ENCODE measurements around the gene COBL. TPM values are rescaled to one million over a fixed set of nuclear protein-coding genes. Genes with fewer than 3 reads are reported as not detected.

Gene COBL
- total RNA-seq, 1 experiment from 2014 or later, result 52.3 TPM

GRCh38 chr7:51055039-51055840, 261.4 kb downstream of the COBL start:
- no peak overlapping the region for H3K4me3 Mint-ChIP-seq

More at GRCh38 chr7:51055039-51055840, 261.4 kb downstream of the COBL start:
- H4K91ac ChIP-seq (ENCODE audit: insufficient read length, low read depth, low read length), result no peak overlapping the region
- H4K5ac ChIP-seq (ENCODE audit: insufficient read length, low read depth, low read length), result no peak overlapping the region
- H3K14ac ChIP-seq (ENCODE audit: insufficient read depth, low read length), result no peak overlapping the region
- no peaks in the 10 kb centered on the region for H3K4me1 ChIP-seq (ENCODE audit: insufficient read depth, low read length)
- H3K4me2 ChIP-seq (ENCODE audit: insufficient read depth, insufficient read length, low read length), result no peak overlapping the region
- Mint-ChIP-seq H3K36me3 (ENCODE audit: insufficient read depth in 1 of 3, low read depth in 3 of 3) (peaks cover 0 to 4% (median under 1%) of the 10 kb centered on the region in 3 experiments; a peak in 1 of 7 replicates), H3K9me3 (no peaks in the 10 kb centered on the region), H3K27me3 (ENCODE audit: low read depth) (no peaks in the 10 kb centered on the region), H3K4me1 (peaks cover 0 to 3% of the 10 kb centered on the region in 2 experiments; a peak in 1 of 4 replicates), H3K27ac (peak overlapping the region in 1 of 3 experiments; percentile 30; a peak in 2 of 7 replicates)
- no peaks in the 10 kb centered on the region for H4K20me1 ChIP-seq (ENCODE audit: control insufficient read depth, insufficient read depth, insufficient read length)
- no peak overlapping the region for H3K23ac ChIP-seq (ENCODE audit: insufficient read length, low read depth, low read length)
- no peak overlapping the region for H3K18ac ChIP-seq (ENCODE audit: insufficient read length, low read depth, low read length)
- no peak for TF ChIP-seq CTCF (conservative IDR thresholded peaks at IDR 0.05)
- no peak overlapping the region for H2AFZ ChIP-seq (ENCODE audit: low read length)
- WGBS (ENCODE audit: extremely low coverage, insufficient read length, low lambda C conversion rate), result no CpG with 5 or more reads among the region's 22 CpGs
- no peak overlapping the region for H2BK12ac ChIP-seq (ENCODE audit: insufficient read length, low read depth, low read length)
- no peak overlapping the region for H4K8ac ChIP-seq (replicated peaks; ENCODE audit: insufficient read length, low read depth, low read length)
- no peaks in the 10 kb centered on the region for H3K79me1 ChIP-seq (ENCODE audit: insufficient read depth, low read depth, low read length, poor library complexity, severe bottlenecking)
- H2BK20ac ChIP-seq (ENCODE audit: low read depth, low read length, poor library complexity, severe bottlenecking), result no peak overlapping the region
- no peak overlapping the region for H3K9ac ChIP-seq (ENCODE audit: extremely low read depth, insufficient read length, low read length)
- H3T11ph ChIP-seq (ENCODE audit: low read length), result no peak overlapping the region
- no peak overlapping the region for H2BK15ac ChIP-seq (ENCODE audit: low read depth, low read length)
- H3K27ac ChIP-seq (ENCODE audit: insufficient read length, low read depth, low read length), result no peak overlapping the region
- H3K27me3 ChIP-seq (ENCODE audit: insufficient read depth, low read length), result no peaks in the 10 kb centered on the region
- no peaks in the 10 kb centered on the region for H3K9me3 ChIP-seq (ENCODE audit: control insufficient read depth, low read depth, low read length)
- no peak overlapping the region for H2BK120ac ChIP-seq (ENCODE audit: low read depth, low read length, poor library complexity, severe bottlenecking)
- H3K79me2 ChIP-seq (ENCODE audit: insufficient read depth, low read length), result no peaks in the 10 kb centered on the region
- H3K4ac ChIP-seq (ENCODE audit: low read depth, low read length), result no peak overlapping the region
- no peak for DNase-seq
- H2BK5ac ChIP-seq (ENCODE audit: insufficient read length, low read length), result no peak overlapping the region
- H2AK5ac ChIP-seq (ENCODE audit: insufficient read length, low read length), result no peak overlapping the region
- no peaks in the 10 kb centered on the region for H3K23me2 ChIP-seq (ENCODE audit: insufficient read length, low read depth, low read length, poor library complexity, severe bottlenecking)
- H3K56ac ChIP-seq (ENCODE audit: insufficient read length, low read depth, low read length), result no peak overlapping the region

Data from H9 (cell line).